Nephron (organoid): ENCODE data around the gene KDM4C.

Experiments used
- H3K27ac Mint-ChIP-seq, 3 experiments: 2 replicates each; pipeline ENCODE4 v1.8.0; 2020; ENCODE audit warnings: mixed read lengths in 3 of 3, mild to moderate bottlenecking in 2 of 3, moderate library complexity in 1 of 3
- H3K27me3 Mint-ChIP-seq: 2 replicates; pipeline ENCODE4 v1.8.0; 2021; ENCODE audit warnings: low read depth, mild to moderate bottlenecking, moderate library complexity, mixed read lengths
- H3K36me3 Mint-ChIP-seq: 2 replicates; pipeline ENCODE4 v1.8.0; 2020; ENCODE audit warnings: low read depth, mixed read lengths
- H3K4me1 Mint-ChIP-seq: 2 replicates; pipeline ENCODE4 v1.8.0; 2020; ENCODE audit warnings: mixed read lengths
- H3K4me3 Mint-ChIP-seq, 3 experiments: 2 replicates each; pipeline ENCODE4 v1.8.0; 2020; ENCODE audit warnings: mild to moderate bottlenecking in 3 of 3, mixed read lengths in 3 of 3, moderate library complexity in 2 of 3
- H3K9me3 Mint-ChIP-seq: 2 replicates; pipeline ENCODE4 v1.8.0; 2020; ENCODE audit warnings: mixed read lengths
- TF ChIP-seq, protein P1 (sequence below), 3 experiments: fragments of 200-600 bp; sonication (generic); IDR thresholded peaks; one replicate each; pipeline ENCODE4 v1.5.0; 2021; ENCODE audit warnings: antibody characterized with exemption in 3 of 3; ENCODE audit not compliant: unreplicated experiment in 3 of 3

The KDM4C gene

DNA sequence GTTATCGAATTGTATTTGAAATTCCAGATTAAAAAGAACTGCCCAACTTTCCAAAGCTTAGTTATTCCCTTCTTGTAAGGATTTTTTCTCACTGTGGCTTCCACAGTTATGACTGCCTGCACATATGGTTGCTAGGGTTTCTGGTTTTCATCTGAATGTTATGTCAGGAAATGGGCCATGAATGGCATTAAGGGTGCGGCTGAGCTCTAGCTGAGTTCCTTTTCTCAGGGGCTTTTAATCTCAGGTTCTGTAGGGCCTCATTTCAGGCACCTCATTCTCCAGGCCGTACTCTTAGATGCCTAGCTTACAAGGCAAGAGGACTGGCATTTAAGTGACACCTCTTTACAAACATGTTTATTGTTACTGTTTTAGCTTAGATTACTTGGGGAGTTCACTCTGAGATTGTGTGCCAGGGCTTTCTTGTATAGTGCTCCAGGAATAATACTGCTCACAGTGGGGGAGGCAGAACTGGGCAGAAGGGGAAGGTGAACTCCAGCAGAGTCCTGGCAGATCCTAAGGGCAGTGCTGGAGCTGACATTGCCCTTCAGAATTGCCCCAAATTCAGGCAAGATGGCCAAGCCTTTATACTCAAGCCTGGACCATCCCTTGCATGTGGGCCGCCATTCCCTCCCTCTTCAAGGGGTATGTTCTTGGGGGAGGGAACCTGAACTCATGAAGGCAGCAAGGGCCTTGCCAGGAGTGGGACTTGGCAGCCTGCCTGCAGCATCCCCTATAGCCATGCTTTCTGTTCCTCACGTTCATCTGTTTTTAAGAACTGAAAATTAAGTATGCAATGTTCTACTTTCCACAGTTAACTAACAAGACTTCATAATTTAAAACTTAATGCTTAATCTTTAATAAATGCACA is 111.5 kb downstream of the KDM4C start:
- TF ChIP-seq, protein P1, sequence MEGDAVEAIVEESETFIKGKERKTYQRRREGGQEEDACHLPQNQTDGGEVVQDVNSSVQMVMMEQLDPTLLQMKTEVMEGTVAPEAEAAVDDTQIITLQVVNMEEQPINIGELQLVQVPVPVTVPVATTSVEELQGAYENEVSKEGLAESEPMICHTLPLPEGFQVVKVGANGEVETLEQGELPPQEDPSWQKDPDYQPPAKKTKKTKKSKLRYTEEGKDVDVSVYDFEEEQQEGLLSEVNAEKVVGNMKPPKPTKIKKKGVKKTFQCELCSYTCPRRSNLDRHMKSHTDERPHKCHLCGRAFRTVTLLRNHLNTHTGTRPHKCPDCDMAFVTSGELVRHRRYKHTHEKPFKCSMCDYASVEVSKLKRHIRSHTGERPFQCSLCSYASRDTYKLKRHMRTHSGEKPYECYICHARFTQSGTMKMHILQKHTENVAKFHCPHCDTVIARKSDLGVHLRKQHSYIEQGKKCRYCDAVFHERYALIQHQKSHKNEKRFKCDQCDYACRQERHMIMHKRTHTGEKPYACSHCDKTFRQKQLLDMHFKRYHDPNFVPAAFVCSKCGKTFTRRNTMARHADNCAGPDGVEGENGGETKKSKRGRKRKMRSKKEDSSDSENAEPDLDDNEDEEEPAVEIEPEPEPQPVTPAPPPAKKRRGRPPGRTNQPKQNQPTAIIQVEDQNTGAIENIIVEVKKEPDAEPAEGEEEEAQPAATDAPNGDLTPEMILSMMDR (IDR thresholded peaks at IDR 0.05; ENCODE audit: unreplicated experiment in 3 of 3): no peak
- Mint-ChIP-seq H3K4me1 (no peaks in the 10 kb centered on the region), H3K4me3 (no peak overlapping the region), H3K27ac (no peak overlapping the region), H3K9me3 (peaks cover 16% of the 10 kb centered on the region), H3K36me3 (peaks cover 17% of the 10 kb centered on the region), H3K27me3 (no peaks in the 10 kb centered on the region)

DNA sequence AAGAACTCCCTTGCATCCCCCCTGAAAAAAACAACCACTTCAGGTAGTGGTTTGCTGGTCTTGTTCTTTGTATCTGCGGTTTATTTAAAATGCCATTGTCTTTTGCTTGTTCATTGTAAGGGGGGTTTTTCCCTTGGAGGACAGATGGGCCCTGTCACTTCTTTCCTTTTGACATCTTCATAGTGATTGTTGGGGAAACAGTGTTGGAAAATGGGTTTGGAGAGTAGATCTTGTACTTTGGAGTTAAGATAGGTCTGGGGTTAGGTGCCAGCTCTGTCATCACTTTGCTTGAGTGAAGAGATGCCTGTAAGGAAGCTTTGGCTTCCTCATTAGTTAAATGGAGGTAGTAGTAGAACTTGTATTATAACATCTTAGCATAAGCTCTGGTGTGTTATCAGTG is 112.4 kb downstream of the KDM4C start:
- H3K36me3 Mint-ChIP-seq: peaks cover 11% of the 10 kb centered on the region
- peaks cover 10% of the 10 kb centered on the region for H3K9me3 Mint-ChIP-seq
- no peak overlapping the region for H3K27ac Mint-ChIP-seq
- H3K4me1 Mint-ChIP-seq: no peaks in the 10 kb centered on the region
- TF ChIP-seq, protein P1 (IDR thresholded peaks at IDR 0.05; ENCODE audit: unreplicated experiment in 3 of 3): no peak
- no peak overlapping the region for H3K4me3 Mint-ChIP-seq
- H3K27me3 Mint-ChIP-seq: no peaks in the 10 kb centered on the region

DNA sequence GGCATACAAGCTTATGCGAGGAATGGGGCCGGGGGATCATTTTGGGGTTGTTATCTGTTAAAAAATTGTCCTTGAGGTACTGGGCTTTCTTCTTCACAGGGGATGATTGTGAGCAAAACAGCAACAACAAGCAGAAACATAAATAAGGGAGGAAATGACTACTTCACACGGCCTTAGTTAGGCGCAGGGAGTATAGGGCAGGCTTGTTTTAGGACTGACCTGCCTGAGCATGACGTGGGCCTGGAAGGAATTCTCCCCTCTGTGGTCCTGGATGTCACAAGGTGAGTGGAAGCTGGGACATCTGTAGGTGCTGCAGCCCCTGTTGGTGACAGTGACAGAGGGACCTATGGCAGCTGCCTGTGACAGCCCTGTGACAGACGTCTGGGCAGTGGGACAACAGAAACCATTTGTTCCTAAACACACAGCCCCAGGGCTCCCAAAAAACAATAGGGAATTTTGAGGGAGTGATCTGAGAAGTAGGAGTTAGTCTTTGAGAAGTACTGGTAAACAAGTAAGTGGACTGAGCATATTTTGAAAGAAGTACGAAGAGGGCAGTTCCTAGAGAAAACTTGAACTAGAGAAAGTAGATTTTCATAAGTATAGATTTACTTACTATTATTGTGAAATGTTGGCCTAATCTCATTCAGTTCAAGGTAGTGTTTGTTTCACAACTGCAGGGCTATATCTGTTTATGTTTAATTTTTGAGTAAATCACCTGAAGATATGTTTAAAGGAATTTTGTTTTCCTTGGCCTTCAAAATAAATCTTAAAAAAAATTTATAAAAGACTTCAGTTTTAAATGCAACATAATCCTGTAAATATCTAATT is 113.1 kb downstream of the KDM4C start:
- Mint-ChIP-seq H3K4me3 (no peak overlapping the region), H3K27me3 (no peaks in the 10 kb centered on the region), H3K4me1 (no peaks in the 10 kb centered on the region), H3K36me3 (peaks cover 7% of the 10 kb centered on the region), H3K9me3 (peaks cover 6% of the 10 kb centered on the region), H3K27ac (no peak overlapping the region)
- TF ChIP-seq, protein P1 (IDR thresholded peaks at IDR 0.05; ENCODE audit: unreplicated experiment in 3 of 3): no peak

DNA sequence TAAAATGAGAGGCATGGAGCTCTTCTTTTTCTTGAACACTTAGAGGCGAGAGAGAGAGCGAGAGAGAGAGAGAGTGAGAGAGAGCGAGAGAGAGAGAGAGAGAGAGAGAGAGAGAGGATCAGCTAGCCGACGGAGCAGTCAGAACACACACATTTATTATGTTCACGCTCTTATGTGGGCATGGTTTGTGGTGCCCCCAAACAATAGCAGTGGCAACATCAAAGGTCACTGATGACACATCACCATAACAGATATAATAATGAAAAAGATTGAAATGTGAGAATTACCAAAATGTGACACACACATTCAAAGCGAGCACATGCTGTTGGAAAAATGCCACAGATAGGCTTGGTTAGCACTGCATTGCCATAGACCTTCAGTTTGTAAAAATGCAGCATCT is 116.1 kb downstream of the KDM4C start:
- Mint-ChIP-seq H3K27me3 (no peaks in the 10 kb centered on the region), H3K36me3 (no peaks in the 10 kb centered on the region)

DNA sequence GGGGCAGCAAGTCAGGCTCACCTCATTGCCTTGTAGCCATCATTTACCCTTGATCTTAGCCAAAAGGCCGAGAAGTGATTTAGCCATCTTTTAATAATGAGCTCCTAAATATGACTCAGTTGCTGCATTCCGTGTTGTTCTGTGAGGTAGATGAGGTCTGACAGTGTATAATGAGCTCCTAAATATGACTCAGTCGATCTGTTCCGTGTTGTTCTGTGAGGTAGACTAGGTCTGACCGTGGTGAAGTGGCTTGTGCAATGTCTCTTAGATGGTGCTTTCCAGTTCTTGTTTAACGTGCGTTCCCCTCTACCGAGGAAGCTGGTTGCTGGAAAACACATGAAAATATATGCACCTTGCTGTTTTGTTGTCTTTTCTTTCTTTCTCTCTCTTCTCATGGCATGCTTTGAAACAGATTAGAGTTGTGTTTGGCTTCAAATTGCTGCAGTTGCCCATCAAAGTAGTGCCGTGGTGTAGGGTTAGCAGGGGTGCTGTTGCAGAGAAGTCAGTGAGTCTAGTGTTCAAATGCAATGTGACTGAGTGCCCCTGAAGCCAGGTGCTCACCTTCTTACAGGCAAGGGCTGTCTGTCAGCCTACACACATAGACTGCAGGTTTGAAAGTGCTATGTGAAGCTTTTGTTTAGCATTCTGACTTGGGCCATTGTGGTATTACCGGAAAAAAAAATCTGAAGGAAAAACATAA is 118.6 kb downstream of the KDM4C start:
- Mint-ChIP-seq H3K27me3 (no peaks in the 10 kb centered on the region), H3K4me3 (no peak overlapping the region), H3K27ac (no peak overlapping the region), H3K36me3 (no peaks in the 10 kb centered on the region), H3K4me1 (no peaks in the 10 kb centered on the region), H3K9me3 (no peaks in the 10 kb centered on the region)
- TF ChIP-seq, protein P1 (IDR thresholded peaks at IDR 0.05; ENCODE audit: unreplicated experiment in 3 of 3): no peak

More for the DNA sequence above, 116.1 kb downstream of the KDM4C start:
- H3K4me1 Mint-ChIP-seq: no peaks in the 10 kb centered on the region
- no peak overlapping the region for H3K27ac Mint-ChIP-seq
- H3K4me3 Mint-ChIP-seq: no peak overlapping the region
- TF ChIP-seq, protein P1 (IDR thresholded peaks at IDR 0.05; ENCODE audit: unreplicated experiment in 3 of 3): no peak
- H3K9me3 Mint-ChIP-seq: no peaks in the 10 kb centered on the region
